Measurements from ENCODE around the gene ENTPD2.

Gene ENTPD2

DNA sequence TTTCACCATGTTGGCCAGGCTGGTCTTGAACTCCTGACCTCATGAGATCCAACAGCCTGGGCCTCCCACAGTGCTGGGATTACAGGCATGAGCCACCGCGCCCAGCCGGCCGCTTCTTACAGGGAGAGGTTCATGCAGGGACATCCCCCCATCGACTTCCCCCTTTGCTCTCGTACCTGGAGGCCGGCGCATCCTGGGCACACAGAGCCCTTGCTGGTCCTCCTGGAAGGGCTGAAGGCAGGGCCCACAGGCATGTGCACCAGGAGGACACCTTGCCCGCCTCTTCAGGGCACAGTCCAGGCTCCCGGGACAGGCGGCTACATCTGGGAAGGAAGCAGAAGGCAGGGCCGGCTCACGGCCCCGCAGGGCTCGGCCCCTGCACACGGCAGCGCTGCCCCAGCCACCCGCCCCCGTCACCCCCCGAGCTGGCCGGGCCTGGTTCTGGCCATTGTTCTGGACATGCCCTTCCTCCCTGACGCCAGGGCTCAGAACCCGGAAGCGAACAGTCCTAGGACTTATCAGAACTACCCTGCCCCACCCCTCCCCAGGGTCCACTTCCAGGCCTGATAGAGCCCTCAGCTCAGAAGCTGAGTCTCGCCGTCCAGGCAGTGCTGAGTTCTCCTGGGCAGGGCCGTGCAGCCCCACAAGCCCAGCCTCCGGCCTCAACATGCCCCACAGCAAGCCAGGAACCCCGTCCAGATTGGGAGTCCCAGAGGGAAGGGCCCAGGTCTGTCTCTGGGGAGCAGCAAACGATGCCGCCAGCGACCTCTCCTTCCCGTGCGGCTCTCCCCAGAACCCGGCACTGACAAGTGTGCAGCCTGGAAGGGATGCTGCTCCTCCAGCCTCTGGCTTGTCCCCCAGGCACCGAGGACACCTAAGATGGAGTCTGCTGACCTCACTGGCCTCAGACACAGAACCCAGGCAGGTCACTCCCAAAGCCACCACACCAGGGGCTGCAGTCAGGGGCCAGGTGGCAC lies 10.8 kb downstream of the ENTPD2 start:
- H3K4me3 ChIP-seq (replicated peaks; ENCODE audit: low read depth, low read length): 0 out of 2 replicates have a peak overlapping the region, but pooled peaks have one; percentile 74
- DNase-seq (ENCODE audit: extremely low read depth, low read depth): no peak
- TF ChIP-seq, protein P1, sequence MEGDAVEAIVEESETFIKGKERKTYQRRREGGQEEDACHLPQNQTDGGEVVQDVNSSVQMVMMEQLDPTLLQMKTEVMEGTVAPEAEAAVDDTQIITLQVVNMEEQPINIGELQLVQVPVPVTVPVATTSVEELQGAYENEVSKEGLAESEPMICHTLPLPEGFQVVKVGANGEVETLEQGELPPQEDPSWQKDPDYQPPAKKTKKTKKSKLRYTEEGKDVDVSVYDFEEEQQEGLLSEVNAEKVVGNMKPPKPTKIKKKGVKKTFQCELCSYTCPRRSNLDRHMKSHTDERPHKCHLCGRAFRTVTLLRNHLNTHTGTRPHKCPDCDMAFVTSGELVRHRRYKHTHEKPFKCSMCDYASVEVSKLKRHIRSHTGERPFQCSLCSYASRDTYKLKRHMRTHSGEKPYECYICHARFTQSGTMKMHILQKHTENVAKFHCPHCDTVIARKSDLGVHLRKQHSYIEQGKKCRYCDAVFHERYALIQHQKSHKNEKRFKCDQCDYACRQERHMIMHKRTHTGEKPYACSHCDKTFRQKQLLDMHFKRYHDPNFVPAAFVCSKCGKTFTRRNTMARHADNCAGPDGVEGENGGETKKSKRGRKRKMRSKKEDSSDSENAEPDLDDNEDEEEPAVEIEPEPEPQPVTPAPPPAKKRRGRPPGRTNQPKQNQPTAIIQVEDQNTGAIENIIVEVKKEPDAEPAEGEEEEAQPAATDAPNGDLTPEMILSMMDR (IDR thresholded peaks at IDR 0.05; ENCODE audit: low read depth, low read length, missing control alignments): no peak

- DNase-seq (ENCODE audit: extremely low read depth, low read depth): no peak
- no peak overlapping the region for H3K4me3 ChIP-seq (replicated peaks; ENCODE audit: low read depth, low read length)
- TF ChIP-seq, protein P1 (IDR thresholded peaks at IDR 0.05; ENCODE audit: low read depth, low read length, missing control alignments): no peak
Observed at GRCh38 chr9:137041124-137041523, 12.7 kb downstream of the ENTPD2 start.

DNA sequence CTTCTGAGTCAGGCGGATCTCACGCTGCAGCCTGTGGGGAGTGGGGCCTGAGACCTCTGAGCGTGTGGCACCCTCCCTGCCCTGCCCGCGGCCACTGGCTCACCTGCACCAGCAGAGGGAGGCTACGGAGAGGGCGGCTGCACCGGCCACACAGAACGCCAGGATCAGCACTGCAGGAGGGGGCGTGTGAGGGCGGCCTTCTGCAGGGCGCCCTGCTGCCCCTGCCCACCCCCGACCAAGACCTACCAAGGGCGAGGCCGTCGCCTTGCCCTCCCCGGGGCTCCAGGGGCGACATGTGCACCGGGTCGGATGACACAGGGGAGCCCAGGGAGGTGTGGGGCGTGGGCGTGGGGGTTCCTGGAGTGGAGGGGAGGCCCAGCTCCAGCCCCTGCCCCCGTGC lies 13.3 kb downstream of the ENTPD2 start:
- TF ChIP-seq, protein P1 (IDR thresholded peaks at IDR 0.05; ENCODE audit: low read depth, low read length, missing control alignments): no peak
- H3K4me3 ChIP-seq (replicated peaks; ENCODE audit: low read depth, low read length): no peak overlapping the region
- no peak for DNase-seq (ENCODE audit: extremely low read depth, low read depth)

- TF ChIP-seq, protein P1 (IDR thresholded peaks at IDR 0.05; ENCODE audit: low read depth, low read length, missing control alignments): no peak
- no peak for DNase-seq (ENCODE audit: extremely low read depth, low read depth)
- no peak overlapping the region for H3K4me3 ChIP-seq (replicated peaks; ENCODE audit: low read depth, low read length)
Observed at GRCh38 chr9:137039611-137040366, 14.1 kb downstream of the ENTPD2 start.

GRCh38 chr9:137038916-137039315 lies 14.9 kb downstream of the ENTPD2 start:
- TF ChIP-seq, protein P1 (IDR thresholded peaks at IDR 0.05; ENCODE audit: low read depth, low read length, missing control alignments): no peak
- DNase-seq (ENCODE audit: extremely low read depth, low read depth): no peak
- no peak overlapping the region for H3K4me3 ChIP-seq (replicated peaks; ENCODE audit: low read depth, low read length)

DNA sequence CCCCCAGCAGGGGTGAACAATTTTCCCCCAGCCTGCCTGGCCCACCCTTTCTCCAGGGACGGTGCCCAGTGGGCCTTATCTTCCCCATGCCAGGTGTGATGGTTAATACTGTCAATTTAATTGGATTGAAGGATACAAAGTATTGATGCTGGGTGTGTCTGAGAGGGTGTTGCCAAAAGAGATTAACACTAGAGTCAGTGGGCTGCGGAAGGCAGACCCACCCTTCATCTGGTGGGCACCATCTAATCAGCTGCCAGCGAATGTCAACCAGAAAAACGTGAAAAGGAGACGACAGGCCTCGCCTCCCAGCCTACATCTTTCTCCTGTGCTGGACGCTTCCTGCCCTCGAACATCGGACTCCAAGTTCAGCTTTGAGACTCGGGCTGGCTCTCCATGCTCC lies 16.4 kb downstream of the ENTPD2 start:
- TF ChIP-seq, protein P1 (IDR thresholded peaks at IDR 0.05; ENCODE audit: low read depth, low read length, missing control alignments): no peak
- DNase-seq (ENCODE audit: extremely low read depth, low read depth): no peak
- H3K4me3 ChIP-seq (replicated peaks; ENCODE audit: low read depth, low read length): no peak overlapping the region

All from HFF-Myc (cell line).